ENCODE data around the gene LITAF.

The LITAF gene

DNA sequence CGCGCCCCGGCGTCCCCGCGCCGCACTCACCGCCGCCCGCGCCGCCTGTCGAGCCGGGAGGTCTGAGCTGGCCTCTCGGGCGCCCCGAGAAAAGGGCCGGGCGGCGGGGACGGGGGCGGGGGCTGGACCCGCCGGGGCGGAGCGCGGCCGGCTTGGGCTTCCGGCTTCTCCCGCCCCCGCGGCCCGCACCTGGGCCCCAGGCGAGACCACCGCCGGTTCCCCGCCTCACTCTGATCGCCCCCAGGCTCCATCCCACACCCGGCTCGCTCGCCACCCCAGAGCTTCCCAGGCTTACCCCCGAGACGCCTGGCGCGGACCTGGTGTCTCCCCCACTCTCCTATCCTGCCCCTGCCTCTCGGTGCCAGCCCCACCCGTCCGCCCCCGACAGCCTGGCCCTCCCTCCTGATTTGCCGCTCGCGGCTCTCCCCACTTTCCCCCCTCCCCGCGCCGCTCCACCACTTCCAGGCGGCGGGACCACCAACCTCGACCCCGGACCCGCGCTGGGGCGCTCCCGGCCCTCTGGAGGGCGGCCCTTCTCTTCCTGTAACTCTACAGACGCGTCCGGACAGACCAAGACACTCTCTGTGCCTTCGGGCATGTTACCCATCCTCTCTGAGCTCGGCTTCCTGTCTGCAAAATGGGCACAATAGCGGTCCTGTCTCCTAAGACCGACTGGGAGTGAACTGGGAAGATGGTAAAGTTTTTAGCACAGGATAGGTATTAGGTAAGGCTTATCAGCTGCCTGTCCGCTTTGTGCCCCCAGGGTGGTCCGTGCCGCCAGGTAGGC, at the start of gene LITAF:
TSS of gene LITAF (minus strand) at position 64 of the 787 bp plus-strand sequence. CDS start 30,189 bp downstream, outside the sequence.
- DNase-seq, result no peak

DNA sequence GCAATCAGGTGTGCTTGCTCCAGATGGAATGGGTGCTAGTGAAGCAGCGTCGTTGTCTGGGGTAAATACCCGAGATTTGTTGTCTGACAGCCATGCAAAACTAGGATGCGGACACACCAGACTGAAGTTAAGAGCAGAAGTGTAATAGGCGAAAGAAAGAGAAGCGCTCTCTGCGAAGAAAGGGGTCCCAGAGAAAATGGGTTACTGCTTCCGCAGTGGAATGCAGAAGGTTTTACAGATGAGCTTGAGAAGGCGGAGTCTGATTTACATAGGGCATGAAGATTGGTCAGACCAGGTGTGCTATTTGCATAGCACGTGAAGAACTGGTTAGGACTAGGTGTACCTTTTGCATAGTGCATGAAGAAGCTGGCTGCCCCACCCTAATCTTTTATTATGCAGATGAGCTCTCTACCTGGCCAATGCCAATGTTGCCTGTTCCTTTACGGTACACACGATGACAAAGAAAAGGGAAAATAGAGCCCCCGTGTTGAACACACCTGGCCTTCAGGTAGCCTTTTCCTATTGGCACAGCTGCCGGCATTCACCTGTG, 49.5 kb upstream of the LITAF start:
- DNase-seq, result no peak

DNA sequence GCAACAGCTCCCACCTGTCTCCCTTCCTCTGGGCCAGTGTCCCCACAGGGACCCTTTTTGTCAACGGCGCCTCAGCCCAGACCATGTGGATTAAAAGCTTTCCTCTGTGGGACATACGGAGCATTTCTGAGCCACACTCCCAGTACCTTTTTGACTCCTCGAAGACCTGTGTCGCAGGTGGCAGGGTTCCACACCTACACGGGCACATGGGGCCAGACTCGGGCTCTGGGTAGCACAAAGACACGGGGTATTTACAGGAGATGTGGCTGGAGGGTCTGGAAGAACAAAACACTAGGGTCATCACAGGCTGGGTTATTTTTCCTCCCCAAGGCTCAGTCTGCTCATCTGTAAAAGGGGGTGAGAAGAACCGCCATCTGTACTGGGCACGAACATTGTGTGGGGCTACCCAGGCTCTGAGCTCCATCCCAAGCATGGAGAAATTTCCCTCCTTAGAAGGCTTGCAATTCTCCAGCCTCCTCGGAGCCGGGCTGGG, 49.0 kb upstream of the LITAF start:
- no peak for DNase-seq

DNA sequence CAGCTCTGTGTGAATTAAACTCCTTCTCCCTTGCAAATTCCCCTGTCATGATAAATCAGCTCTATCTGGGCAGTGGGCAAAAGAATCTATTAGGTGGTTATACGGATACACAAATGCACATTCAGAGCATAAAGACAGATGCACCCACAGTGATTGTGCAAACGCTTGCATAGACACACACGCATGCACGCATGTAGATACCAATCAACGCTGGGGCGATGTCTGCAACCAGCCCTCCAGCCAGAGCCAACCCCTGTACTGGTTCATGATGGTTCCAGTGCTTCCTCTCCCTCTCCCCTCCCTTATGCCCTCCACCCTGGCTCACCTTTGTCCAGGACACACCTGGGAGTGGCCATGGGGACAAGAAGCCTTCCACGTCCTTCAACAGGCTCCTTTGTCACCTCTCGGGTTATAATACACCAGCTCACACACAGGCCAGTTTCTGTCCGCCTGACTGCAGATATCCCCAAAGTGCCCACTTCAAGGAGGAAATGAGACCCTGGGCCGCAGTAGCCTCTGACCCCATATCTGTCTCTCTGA, 48.5 kb upstream of the LITAF start:
- DNase-seq, result no peak

DNA sequence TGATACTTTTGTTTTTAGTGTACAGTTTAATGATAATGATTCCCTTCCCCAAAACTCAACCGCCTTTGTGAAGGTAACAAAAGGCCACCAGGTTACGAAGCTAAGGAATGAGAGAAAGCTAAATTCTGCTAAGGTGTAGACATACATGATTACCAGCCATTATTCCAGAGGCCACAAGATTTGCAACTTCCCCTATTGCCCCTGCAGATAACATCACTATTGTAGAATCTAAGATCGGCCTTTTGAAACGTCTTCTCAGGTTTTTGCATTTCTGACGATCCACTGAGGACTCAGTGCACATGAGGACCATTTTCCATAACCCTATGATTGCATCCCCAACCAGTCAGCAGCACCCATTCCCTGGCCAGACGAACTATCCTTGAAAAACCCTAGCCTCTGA, 47.6 kb upstream of the LITAF start:
- no peak for DNase-seq

DNA sequence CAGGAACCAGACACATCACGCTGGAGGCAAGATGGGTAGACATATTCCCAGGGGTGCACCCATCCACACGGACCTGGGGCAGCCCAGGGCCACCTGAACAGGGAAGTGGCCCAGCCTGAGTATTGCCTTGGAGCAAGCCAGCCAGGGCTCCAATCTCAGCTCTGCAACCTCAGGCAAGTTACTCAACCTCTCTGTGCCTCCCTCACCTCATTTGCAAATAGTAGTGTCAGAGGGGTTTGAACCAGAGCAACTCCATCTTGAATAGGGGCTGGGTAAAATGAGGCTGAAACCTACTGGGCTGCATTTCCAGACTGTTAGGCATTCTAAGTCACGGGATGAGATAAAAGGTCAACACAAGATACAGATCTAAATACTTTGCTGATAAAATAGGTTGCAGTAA, 46.4 kb upstream of the LITAF start:
- DNase-seq, result no peak

DNA sequence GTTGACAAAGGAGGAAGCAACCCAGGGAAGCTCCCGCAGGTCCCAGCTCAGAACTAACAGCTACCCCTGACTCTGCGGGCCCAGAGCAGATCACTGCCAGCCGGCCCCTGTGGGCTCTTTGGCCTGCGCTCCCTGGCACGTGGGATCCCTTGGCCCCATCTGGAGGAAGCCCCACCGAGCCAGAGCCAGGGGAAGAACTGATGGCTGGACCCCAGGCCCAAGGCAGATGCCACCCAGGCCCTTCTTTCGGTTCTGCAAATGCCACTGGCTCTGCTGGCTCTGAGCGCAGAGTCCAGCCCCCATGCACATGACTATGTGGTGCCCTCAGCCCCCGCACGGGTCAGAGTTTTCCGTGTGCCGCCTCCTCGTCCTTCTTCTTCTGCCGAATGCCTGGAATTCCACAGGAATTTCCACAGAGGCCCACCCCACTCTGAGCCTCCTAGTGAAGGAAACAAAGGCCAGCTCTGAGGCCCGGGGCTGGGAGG, 45.8 kb upstream of the LITAF start:
- no peak for DNase-seq

DNA sequence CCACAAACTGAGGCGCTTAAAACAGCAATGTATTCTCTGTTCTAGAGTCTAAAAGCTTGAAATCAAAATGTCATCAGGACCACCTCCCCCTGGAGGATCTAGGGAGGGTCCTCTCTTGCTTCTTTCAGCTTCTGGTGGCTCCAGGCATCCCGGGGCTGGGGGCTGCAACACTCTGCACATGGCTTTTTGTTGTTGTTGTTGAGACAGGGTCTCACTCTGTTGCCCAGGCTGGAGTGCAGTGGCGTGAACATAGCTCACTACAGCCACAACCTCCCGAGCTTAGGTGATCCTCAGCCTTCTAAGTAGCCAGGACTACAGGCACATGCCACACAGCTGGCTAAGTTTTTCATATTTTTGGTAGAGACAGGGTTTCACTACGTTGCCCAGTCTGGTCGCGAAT, 44.5 kb upstream of the LITAF start:
- no peak for DNase-seq

DNA sequence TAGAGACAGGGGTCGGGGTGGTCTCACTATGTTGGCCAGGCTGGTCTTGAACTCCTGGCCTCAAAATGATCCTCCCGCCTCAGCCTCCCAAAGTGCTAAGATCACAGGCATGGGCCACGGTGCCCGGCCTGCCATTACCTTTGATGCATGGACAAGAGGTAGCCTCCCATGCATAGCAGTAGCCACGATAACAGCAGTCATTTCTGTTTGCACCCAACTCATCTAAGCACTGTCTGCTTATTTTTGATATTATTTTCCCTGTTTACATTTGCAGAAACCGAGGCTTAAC, 44.0 kb upstream of the LITAF start:
- no peak for DNase-seq

DNA sequence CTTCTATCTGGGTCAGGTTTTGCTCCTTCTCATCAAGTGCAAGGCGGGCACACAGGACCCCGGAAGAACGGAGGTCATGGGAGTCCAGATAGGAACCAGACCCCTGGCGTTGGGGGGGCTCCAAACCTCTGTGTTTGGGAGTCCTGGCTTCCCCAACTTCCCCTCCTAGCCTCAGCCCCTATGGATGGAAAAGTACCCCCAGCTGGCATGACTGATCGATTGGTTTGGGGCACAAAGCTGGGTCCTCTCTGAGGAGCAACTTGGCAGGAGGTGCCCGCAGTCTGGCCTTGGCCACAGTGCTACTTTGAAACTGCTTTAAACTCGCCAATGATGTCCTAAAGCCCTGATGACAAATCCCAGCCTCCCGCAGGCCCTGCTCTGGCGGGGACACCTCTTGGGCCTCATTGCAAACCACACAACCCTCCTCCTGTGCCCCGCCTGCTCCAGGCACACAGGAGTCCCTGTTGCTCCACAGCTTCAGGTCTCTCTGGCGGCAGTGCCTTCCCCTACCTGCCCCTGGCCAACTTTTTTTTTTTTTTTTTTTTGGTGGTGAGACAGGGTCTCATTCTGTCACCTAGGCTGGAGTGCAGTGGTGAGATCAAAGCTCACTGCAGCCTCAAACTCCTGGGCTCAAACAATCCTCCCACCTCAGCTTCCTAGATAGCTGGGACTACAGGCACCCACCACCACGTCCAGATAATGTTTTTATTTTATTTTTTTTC, 43.5 kb upstream of the LITAF start:
- no peak for DNase-seq

DNA sequence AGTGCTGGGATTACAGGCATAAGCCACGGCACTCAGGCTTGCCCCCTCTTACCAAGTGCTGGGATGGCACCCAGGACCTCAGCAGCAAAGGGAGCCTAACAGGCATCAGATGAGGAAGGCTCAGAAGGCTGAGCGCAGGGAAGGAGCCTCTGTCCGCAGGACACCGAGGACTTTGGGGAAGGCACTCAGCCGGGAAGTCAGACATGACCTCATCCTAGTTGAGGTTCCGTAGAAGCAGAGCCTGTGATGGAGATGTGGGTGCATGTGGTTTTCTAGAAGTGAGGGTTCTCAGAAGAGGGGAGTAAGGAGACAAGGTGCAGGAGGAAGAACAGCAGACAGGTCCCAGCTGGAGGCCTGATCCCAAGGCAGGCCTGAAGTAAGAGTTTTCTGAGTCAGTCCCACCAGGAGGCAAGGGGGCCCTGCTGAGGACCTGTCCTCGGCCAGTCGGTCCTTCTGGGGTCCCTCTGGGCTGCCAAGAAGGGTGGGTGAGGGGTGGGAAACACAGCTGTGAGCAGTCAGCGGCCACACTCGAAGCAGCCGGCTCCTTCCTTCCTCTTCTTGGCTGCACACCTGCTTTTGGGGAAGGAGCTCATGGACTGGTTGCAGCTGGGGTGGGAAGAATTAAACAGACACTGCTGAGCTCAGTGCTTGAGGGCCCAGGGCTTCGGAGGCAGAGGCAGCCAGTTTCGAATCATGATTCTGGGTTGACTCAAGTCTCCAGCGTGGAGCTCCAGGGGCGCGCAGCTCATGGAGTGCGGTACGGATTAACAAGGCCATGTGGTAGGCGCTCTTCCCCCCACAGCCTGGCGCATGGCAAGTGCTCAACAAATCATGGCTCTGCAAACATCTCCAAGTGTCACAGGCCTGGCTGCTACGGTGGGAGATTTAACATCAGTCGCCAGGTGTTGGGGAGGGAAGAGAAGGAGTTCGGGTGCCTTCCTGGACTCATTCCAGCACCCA, 42.6 kb upstream of the LITAF start:
- no peak for DNase-seq

DNA sequence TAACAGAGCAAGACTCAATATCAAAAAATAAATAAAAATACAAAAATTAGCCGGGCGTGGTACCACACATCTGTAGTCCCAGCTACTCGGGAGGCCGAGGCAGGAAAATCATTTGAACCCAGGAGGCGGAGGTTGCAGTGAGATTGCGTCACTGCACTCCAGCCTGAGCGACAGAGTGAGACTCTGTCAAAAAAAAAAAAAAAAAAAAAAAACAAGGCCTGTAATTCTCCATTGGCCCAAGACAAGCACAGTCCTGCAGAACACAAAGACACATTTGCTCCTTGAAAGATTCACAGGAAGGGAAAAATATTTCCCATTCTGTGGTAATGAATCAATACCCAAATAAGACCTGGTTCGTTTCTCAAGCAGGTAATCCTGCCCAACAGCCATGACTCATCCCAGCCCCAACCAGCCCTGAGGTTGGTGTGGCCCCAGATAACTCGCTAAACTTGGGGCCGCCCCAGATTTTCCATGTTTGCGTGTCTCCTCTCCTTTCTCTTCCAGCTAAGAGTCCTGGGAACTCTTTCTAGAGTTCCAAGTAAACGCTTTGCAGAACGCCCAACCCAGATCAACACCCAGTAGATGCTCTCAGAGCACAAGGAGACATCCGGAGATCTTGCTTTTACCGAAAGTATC, 41.2 kb upstream of the LITAF start:
- DNase-seq, result no peak

DNA sequence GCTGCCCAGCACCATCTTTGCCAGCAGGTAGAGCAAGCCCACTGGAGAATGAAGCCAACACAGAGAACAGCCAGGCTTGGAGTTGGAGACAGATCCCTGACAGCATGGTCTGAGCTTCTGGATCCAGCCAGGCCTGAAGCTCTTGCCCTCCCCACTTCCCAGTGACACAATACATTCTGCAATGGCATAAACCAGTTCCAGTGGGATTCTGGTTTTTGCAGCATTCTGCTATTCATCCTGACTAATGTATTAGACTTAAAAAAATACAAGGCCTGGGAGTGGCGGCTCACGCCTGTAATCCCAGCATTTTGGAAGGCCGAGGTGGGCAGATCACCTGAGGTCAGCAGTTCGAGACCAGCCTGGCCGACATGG, 40.6 kb upstream of the LITAF start:
- DNase-seq, result no peak

DNA sequence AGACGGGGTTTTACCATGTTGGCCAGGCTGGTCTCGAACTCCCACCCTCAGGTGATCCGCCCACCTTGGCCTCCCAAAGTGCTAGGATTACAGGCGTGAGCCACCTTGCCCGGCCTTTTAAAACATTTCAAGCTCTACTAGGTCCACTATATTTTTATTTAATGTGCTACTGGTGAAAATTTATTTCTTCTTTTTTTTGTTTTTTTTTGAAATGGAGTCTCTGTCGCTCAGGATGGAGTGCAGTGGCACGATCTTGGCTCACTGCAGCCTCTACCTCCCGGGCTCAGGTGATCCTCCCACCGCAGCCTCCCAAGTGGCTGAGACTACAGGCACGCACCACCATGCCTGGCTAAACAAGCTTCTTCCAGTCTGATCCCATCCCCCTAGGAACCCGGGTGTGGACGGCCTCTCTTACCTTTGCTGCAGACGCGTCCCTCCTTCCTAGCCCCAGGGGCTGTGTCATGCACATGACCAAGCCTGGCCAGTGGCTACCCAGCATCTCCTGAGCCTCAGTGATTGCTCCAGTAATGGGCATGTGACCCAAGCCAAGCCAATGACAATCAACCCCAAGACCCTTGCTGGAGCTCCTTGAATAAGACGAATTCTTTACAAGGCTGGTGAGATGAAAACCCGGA, 40.1 kb upstream of the LITAF start:
- no peak for DNase-seq

DNA sequence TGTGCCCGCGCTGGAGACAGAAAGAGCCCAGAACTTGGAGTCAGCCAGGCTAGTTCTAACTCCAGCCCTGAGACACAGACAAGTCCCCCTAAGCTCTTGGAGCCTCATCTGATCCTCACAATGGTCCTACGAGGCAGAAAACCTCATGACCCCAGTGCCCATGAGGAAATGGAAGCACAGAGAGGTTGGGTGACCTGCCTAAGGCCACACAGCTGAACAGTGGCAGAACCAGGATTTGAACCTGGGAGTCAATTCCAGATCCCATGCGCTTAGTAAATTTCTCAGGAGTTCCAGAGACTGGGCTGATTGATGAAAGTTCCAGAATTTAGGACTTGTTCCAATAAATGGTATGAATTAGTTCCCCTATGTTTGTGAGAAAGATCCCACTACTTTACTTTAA, 39.0 kb upstream of the LITAF start:
- no peak for DNase-seq

DNA sequence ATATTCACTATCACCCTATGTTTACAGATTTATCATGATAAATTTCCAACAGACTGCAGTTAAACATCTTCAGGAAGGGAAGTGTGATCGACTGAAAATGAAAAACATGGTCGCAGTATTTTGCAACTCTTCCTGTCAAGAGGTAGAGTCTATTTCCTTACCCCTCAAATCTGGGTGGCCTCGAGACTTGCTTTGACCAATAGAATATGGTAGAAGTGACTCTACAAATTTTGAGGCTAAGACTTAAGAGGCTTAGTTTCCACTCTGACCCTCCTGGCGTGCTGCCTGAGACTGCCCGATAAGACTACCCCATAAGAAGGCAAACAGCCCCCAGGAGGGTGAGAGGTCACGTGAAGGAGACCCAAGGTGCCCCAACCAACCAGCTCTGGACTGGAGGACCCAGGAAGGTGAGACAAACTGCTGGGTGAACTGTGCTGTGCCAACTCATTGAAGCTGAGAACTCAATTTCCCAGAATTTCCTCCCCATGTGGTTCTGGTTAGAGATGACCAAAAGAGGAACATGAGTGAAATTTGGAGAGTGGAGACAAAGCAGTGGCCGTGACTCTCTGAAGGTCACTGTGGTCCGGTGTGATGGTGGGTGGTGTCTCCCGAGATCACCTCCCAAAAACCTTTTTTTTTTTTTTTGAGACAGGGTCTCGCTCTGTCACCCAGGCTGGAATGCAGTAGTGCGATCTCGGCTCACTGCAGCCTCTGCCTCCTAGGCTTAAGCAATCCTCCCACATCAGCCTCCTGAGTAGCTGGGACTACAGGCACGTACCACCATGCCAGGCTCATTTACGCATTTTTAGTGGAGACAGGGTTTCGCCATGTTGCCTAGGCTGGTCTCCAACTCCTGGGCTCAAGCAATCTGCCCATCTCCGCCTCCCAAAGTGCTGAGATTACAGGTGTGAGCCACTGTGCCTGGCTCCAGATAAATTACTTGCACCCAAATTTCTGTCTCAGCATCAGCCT, 38.2 kb upstream of the LITAF start:
- DNase-seq, result no peak

DNA sequence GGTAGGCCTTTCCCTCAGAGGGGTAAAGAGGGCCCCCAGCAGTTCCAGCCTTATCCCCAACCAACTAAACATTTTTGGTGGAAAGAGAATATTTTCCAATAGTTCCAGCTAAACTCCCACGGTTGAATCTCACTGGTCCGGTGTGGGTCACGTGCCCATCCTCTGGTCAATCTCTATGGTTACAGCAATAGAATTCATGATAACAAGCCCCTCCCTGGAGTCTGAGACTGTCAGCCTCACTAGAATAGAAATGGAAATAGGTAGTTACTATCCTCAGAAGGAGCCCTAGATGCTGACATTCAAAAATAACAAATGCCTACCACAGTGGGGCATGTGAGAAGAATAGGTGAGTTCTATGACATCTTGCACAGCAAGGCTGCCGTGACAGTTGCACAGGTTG, 37.5 kb upstream of the LITAF start:
- no peak for DNase-seq

DNA sequence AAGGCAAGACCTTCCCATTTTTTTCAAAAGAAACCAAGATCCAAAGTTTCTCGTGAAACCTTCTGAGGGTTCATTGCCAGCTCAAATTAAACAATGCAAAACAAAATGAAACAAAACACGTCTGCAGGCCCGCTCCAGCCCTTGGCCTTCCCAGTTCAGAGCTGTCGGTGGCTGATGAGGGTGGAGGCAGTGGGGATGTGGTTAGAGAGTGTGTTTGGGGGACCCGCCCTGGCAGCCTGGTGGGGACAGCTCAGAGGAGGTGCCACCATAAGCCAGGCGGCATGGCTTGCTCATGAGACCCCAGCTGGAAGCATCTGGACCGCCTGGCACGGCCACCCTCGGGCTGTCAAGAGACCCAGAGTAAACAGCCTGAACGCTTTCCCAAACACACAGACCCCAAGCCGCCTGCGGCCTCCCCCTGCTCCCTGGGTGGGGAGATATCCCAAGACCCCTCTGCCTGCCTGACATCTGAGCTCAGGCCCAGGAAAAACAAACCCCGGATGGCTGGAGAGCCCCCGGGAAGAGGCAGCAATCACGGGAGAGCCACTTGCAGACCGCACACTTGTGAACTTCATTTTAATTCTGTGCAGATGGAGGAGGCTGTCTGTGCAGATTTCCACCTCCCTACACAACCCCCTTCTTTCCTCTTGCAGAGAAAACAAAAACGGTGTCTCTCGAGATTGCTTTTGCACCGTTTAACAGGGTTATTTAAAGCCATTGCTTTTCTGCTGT, 35.4 kb upstream of the LITAF start:
- no peak for DNase-seq

DNA sequence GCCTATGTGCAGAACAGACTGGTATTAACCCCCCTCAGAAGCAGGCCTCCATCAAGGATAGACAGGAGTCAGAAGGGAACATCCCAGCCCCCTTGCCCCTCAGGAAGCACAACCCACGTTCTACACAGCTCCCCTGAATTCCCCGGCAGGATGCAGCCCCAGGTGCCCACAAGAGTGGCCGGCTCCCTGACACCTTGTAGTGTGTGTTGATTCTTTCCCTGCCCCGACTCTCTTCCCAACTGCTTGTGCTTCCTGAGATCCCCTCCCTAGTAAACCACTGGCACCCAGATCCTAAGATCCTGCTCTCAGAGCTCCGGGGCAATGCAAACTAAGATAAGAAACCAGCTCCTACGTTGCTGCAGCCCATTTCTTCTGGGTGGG, 34.8 kb upstream of the LITAF start:
- no peak for DNase-seq

Data from NCI-H446 treated with DMSO at 0.1 percent for 48 hours (cell line).